ENCODE data around the gene BNIP2. TPM values are rescaled to one million over a fixed set of nuclear protein-coding genes. Genes with fewer than 3 reads are reported as not detected.

BNIP2 gene
- polyA plus RNA-seq (2012; ENCODE audit: missing spikeins) = 47.5 TPM

GRCh38 chr15:59688782-59689625, at the start of gene BNIP2:
Gene BNIP2 (minus strand): TSS chr15:59689320. CDS start chr15:59682457, 6,863 bp downstream.
- TF ChIP-seq TAF1 (IDR thresholded peaks at IDR 0.05; ENCODE audit: borderline replicate concordance, low read depth, low read length) = peak; percentile 39; the same call in 1 of the 2 replicates
- TF ChIP-seq POLR2A (IDR thresholded peaks at IDR 0.05; ENCODE audit: low read depth, low read length) = peak; percentile 81; the same call in 1 of the 2 replicates
- TF ChIP-seq POLR2AphosphoS5 (IDR thresholded peaks at IDR 0.05; ENCODE audit: low read depth, low read length) = peak; percentile 80
- peak; percentile 73 for DNase-seq (ENCODE audit: insufficient read length)
- peak; percentile 94 for FAIRE-seq

- no peak for FAIRE-seq
- DNase-seq (ENCODE audit: insufficient read length) = no peak
- TF ChIP-seq TAF1 (IDR thresholded peaks at IDR 0.05; ENCODE audit: borderline replicate concordance, low read depth, low read length) (no peak), POLR2A (IDR thresholded peaks at IDR 0.05; ENCODE audit: low read depth, low read length) (no peak), POLR2AphosphoS5 (IDR thresholded peaks at IDR 0.05; ENCODE audit: low read depth, low read length) (no peak)
Observed at GRCh38 chr15:59738676-59739075, 49.6 kb upstream of the BNIP2 start.

- no peak for TF ChIP-seq POLR2A (IDR thresholded peaks at IDR 0.05; ENCODE audit: low read depth, low read length)
- no peak for TF ChIP-seq POLR2AphosphoS5 (IDR thresholded peaks at IDR 0.05; ENCODE audit: low read depth, low read length)
- no peak for TF ChIP-seq TAF1 (IDR thresholded peaks at IDR 0.05; ENCODE audit: borderline replicate concordance, low read depth, low read length)
- no peak for FAIRE-seq
- DNase-seq (ENCODE audit: insufficient read length) = no peak
Observed at GRCh38 chr15:59736181-59736580, 47.1 kb upstream of the BNIP2 start.

GRCh38 chr15:59725151-59725486, 36.0 kb upstream of the BNIP2 start:
- DNase-seq (ENCODE audit: insufficient read length) (no peak), FAIRE-seq (no peak)
- TF ChIP-seq POLR2AphosphoS5 (IDR thresholded peaks at IDR 0.05; ENCODE audit: low read depth, low read length) (no peak), TAF1 (IDR thresholded peaks at IDR 0.05; ENCODE audit: borderline replicate concordance, low read depth, low read length) (no peak), POLR2A (IDR thresholded peaks at IDR 0.05; ENCODE audit: low read depth, low read length) (no peak)

GRCh38 chr15:59723687-59724346, 34.7 kb upstream of the BNIP2 start:
- TF ChIP-seq POLR2AphosphoS5 (IDR thresholded peaks at IDR 0.05; ENCODE audit: low read depth, low read length) (no peak), TAF1 (IDR thresholded peaks at IDR 0.05; ENCODE audit: borderline replicate concordance, low read depth, low read length) (no peak), POLR2A (IDR thresholded peaks at IDR 0.05; ENCODE audit: low read depth, low read length) (no peak)
- no peak for DNase-seq (ENCODE audit: insufficient read length)
- no peak for FAIRE-seq

- no peak for FAIRE-seq
- DNase-seq (ENCODE audit: insufficient read length) = no peak
- TF ChIP-seq POLR2AphosphoS5 (IDR thresholded peaks at IDR 0.05; ENCODE audit: low read depth, low read length) (no peak), POLR2A (IDR thresholded peaks at IDR 0.05; ENCODE audit: low read depth, low read length) (no peak), TAF1 (IDR thresholded peaks at IDR 0.05; ENCODE audit: borderline replicate concordance, low read depth, low read length) (no peak)
Observed at GRCh38 chr15:59722476-59722875, 33.4 kb upstream of the BNIP2 start.

- no peak for DNase-seq (ENCODE audit: insufficient read length)
- no peak for TF ChIP-seq POLR2A (IDR thresholded peaks at IDR 0.05; ENCODE audit: low read depth, low read length)
- TF ChIP-seq TAF1 (IDR thresholded peaks at IDR 0.05; ENCODE audit: borderline replicate concordance, low read depth, low read length) = no peak
- TF ChIP-seq POLR2AphosphoS5 (IDR thresholded peaks at IDR 0.05; ENCODE audit: low read depth, low read length) = no peak
- FAIRE-seq = no peak
Observed at GRCh38 chr15:59722037-59722436, 32.9 kb upstream of the BNIP2 start.

GRCh38 chr15:59721411-59721810, 32.3 kb upstream of the BNIP2 start:
- TF ChIP-seq TAF1 (IDR thresholded peaks at IDR 0.05; ENCODE audit: borderline replicate concordance, low read depth, low read length) (no peak), POLR2AphosphoS5 (IDR thresholded peaks at IDR 0.05; ENCODE audit: low read depth, low read length) (no peak), POLR2A (IDR thresholded peaks at IDR 0.05; ENCODE audit: low read depth, low read length) (no peak)
- DNase-seq (ENCODE audit: insufficient read length) (no peak), FAIRE-seq (no peak)

GRCh38 chr15:59713177-59713576, 24.1 kb upstream of the BNIP2 start:
- FAIRE-seq (no peak), DNase-seq (ENCODE audit: insufficient read length) (no peak)
- TF ChIP-seq POLR2AphosphoS5 (IDR thresholded peaks at IDR 0.05; ENCODE audit: low read depth, low read length) = no peak
- no peak for TF ChIP-seq POLR2A (IDR thresholded peaks at IDR 0.05; ENCODE audit: low read depth, low read length)
- TF ChIP-seq TAF1 (IDR thresholded peaks at IDR 0.05; ENCODE audit: borderline replicate concordance, low read depth, low read length) = no peak

- TF ChIP-seq POLR2AphosphoS5 (IDR thresholded peaks at IDR 0.05; ENCODE audit: low read depth, low read length) = no peak
- no peak for TF ChIP-seq TAF1 (IDR thresholded peaks at IDR 0.05; ENCODE audit: borderline replicate concordance, low read depth, low read length)
- no peak for TF ChIP-seq POLR2A (IDR thresholded peaks at IDR 0.05; ENCODE audit: low read depth, low read length)
- FAIRE-seq (no peak), DNase-seq (ENCODE audit: insufficient read length) (no peak)
Observed at GRCh38 chr15:59711451-59712243, 22.5 kb upstream of the BNIP2 start.

- DNase-seq (ENCODE audit: insufficient read length) = no peak
- no peak for TF ChIP-seq POLR2AphosphoS5 (IDR thresholded peaks at IDR 0.05; ENCODE audit: low read depth, low read length)
- no peak for TF ChIP-seq POLR2A (IDR thresholded peaks at IDR 0.05; ENCODE audit: low read depth, low read length)
- no peak for TF ChIP-seq TAF1 (IDR thresholded peaks at IDR 0.05; ENCODE audit: borderline replicate concordance, low read depth, low read length)
- FAIRE-seq = no peak
Observed at GRCh38 chr15:59707619-59708018, 18.5 kb upstream of the BNIP2 start.
